ENCODE results near the gene SPOCK2.

- TF ChIP-seq CTCF (IDR thresholded peaks at IDR 0.05 in 2 of 3, conservative IDR thresholded peaks at IDR 0.05 in 1 of 3; ENCODE audit: borderline replicate concordance in 1 of 3, insufficient read depth in 1 of 3, low read depth in 2 of 3, low read length in 2 of 3) (no peak), ZNF274 (IDR thresholded peaks at IDR 0.05; ENCODE audit: low read depth, low read length) (no peak), EZH2phosphoT487 (IDR thresholded peaks at IDR 0.05; ENCODE audit: borderline replicate concordance) (no peak), POLR2A (IDR thresholded peaks at IDR 0.05; ENCODE audit: borderline replicate concordance, extremely low read depth, insufficient read depth, insufficient read length) (no peak), REST (IDR thresholded peaks at IDR 0.05; ENCODE audit: low read depth) (no peak), EZH2 (IDR thresholded peaks at IDR 0.05) (no peak), JUND (IDR thresholded peaks at IDR 0.05) (no peak), RAD21 (IDR thresholded peaks at IDR 0.05; ENCODE audit: low read depth) (no peak), ZBTB33 (IDR thresholded peaks at IDR 0.05; ENCODE audit: extremely low read depth, insufficient replicate concordance, low read length) (no peak), POLR2AphosphoS5 (IDR thresholded peaks at IDR 0.05; ENCODE audit: low read depth, low read length) (no peak)
Observed at GRCh38 chr10:72088889-72089575, 681 bp upstream of the SPOCK2 start.
